GM12801 (cell line): ENCODE data around the gene MRPS14.

Experiments
- CTCF ChIP-seq: IDR thresholded peaks from one replicate; pipeline ENCODE4 v1.5.1; 2011; ENCODE audit warnings: control low read depth; ENCODE audit not compliant: insufficient read length; ENCODE audit errors: extremely low read depth

MRPS14 gene

GRCh38 chr1:175040324-175040879, 17.2 kb upstream of the MRPS14 start:
- TF ChIP-seq CTCF = no peak

- no peak for TF ChIP-seq CTCF
Observed at GRCh38 chr1:175037416-175037815, 14.2 kb upstream of the MRPS14 start.

- no peak for TF ChIP-seq CTCF
Observed at GRCh38 chr1:175036476-175036875, 13.3 kb upstream of the MRPS14 start.

- no peak for TF ChIP-seq CTCF
Observed at GRCh38 chr1:175035865-175036264, 12.6 kb upstream of the MRPS14 start.

GRCh38 chr1:175034775-175035174, 11.6 kb upstream of the MRPS14 start:
- no peak for TF ChIP-seq CTCF

- no peak for TF ChIP-seq CTCF
Observed at GRCh38 chr1:175033953-175034352, 10.7 kb upstream of the MRPS14 start.

- no peak for TF ChIP-seq CTCF
Observed at GRCh38 chr1:175024773-175025172, 1.5 kb upstream of the MRPS14 start.
